Kidney epithelial cell (primary cell): ENCODE results near the gene STX11. TPM values are rescaled to one million over a fixed set of nuclear protein-coding genes. Genes with fewer than 3 reads are reported as not detected.
"Not testable (repeated sequence)": the region's sequence is repeated elsewhere in the genome, so short reads cannot be mapped to it uniquely, and the experiment has no call there.

Source experiments
- DNase-seq: peaks from one replicate; pipeline ENCODE4 v3.0.0-alpha.2; 2010; ENCODE audit warnings: low read depth
- H3K27me3 ChIP-seq: 2 replicates; pipeline ENCODE4 v1.6.0; 2011; ENCODE audit warnings: low read length; ENCODE audit not compliant: control insufficient read depth, insufficient read depth
- H3K36me3 ChIP-seq: 2 replicates; pipeline ENCODE4 v1.5.1; 2011; ENCODE audit warnings: low read length; ENCODE audit not compliant: control insufficient read depth, insufficient read depth
- H3K4me3 ChIP-seq: 2 replicates; pipeline ENCODE4 v1.5.1; 2011; ENCODE audit warnings: low read depth, mild to moderate bottlenecking, control low read depth, low read length
- CTCF ChIP-seq: IDR thresholded peaks from 2 replicates; pipeline ENCODE4 v1.5.1; 2011; ENCODE audit warnings: mild to moderate bottlenecking, moderate library complexity, low read length, control low read depth, inconsistent platforms; ENCODE audit not compliant: insufficient read depth, poor library complexity, severe bottlenecking
- total RNA-seq: library from RNA; depleted of rRNA; stranded (reverse); fragments of >200 nt; gene quantifications from 2 replicates; pipeline ENCODE4 v1.2.3, GENCODE V29; 2015

STX11 gene
- total RNA-seq, 1 donor from 2014 or later, result 4.1 TPM

GRCh38 chr6:144176043-144176442, 25.7 kb downstream of the STX11 start:
- TF ChIP-seq CTCF, result no peak
- no peak for DNase-seq
- Histone ChIP-seq H3K27me3 (no peaks in the 10 kb centered on the region), H3K4me3 (no peak overlapping the region), H3K36me3 (no peaks in the 10 kb centered on the region)

- no peak overlapping the region for H3K4me3 ChIP-seq
- H3K36me3 ChIP-seq, result no peaks in the 10 kb centered on the region
- H3K27me3 ChIP-seq, result no peaks in the 10 kb centered on the region
- no peak for TF ChIP-seq CTCF
- DNase-seq, result no peak
Measured at GRCh38 chr6:144177726-144178125, 27.4 kb downstream of the STX11 start.

GRCh38 chr6:144178323-144178722, 28.0 kb downstream of the STX11 start:
- TF ChIP-seq CTCF, result no peak
- DNase-seq, result no peak
- Histone ChIP-seq H3K36me3 (no peaks in the 10 kb centered on the region), H3K4me3 (no peak overlapping the region), H3K27me3 (no peaks in the 10 kb centered on the region)

- TF ChIP-seq CTCF, result no peak
- no peak overlapping the region for H3K4me3 ChIP-seq
- DNase-seq, result no peak
- no peaks in the 10 kb centered on the region for H3K36me3 ChIP-seq
- no peaks in the 10 kb centered on the region for H3K27me3 ChIP-seq
Measured at GRCh38 chr6:144179237-144179636, 28.9 kb downstream of the STX11 start.

GRCh38 chr6:144179828-144180227, 29.5 kb downstream of the STX11 start:
- TF ChIP-seq CTCF, result no peak
- Histone ChIP-seq H3K36me3 (no peaks in the 10 kb centered on the region), H3K27me3 (no peaks in the 10 kb centered on the region), H3K4me3 (no peak overlapping the region)
- DNase-seq, result no peak

GRCh38 chr6:144180354-144180753, 30.0 kb downstream of the STX11 start:
- H3K36me3 ChIP-seq, DNase-seq, H3K27me3 ChIP-seq, H3K4me3 ChIP-seq: not testable (repeated sequence)
